Lung microvascular endothelial cell (primary cell): ENCODE results near the gene LRRC8C. TPM values are rescaled to one million over a fixed set of nuclear protein-coding genes. Genes with fewer than 3 reads are reported as not detected.
"Not testable (repeated sequence)": the region's sequence is repeated elsewhere in the genome, so short reads cannot be mapped to it uniquely, and the experiment has no call there.

ENCODE experiments used
- DNase-seq, 2 donors: peaks; one replicate each; pipeline versions ENCODE4 v3.0.0 to v3.0.0-alpha.2; 2010; ENCODE audit warnings: low read depth in 2 of 2
- total RNA-seq: library from RNA; depleted of rRNA; stranded (reverse); fragments of >200 nt; gene quantifications from 2 replicates; pipeline ENCODE4 v1.2.1, GENCODE V29; 2014

Gene LRRC8C
- total RNA-seq, 1 donor from 2014 or later, result 16.3 TPM

DNA sequence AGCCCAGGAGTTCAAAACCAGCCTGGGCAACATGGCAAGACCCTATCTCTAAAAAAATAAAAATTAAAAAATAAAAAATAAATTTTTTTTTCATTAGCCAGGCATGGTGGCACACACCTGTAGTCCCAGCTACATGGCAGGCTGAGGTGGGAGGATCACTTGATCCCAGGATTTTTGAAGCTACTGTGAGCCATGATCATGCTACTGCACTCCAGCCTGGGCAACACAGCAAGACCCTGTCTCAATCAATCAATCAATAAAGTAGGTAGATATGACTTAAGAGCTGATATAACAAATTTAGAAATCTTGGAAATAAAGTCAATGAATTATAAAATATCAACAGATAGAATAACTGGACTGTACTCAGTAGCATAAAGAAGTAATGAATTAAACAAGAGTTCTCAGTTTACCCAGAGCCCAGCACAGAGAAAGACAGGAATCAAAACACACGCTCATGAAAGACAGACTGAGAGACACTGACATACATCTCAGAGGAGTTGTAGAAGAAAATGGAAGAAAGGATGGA, 69.7 kb downstream of the LRRC8C start:
- DNase-seq, result no peak

- DNase-seq, result no peak
Observed at GRCh38 chr1:89703469-89703868, 70.5 kb downstream of the LRRC8C start.

GRCh38 chr1:89704014-89704413, 71.1 kb downstream of the LRRC8C start:
- DNase-seq, result no peak

- not testable (repeated sequence) for DNase-seq
Observed at GRCh38 chr1:89704885-89705284, 72.0 kb downstream of the LRRC8C start.

GRCh38 chr1:89705901-89706699, 73.2 kb downstream of the LRRC8C start:
- DNase-seq, result no peak

- DNase-seq, result no peak
Observed at GRCh38 chr1:89706700-89707012, 73.7 kb downstream of the LRRC8C start.

- DNase-seq, result no peak
Observed at GRCh38 chr1:89708751-89709375, 75.9 kb downstream of the LRRC8C start.

DNA sequence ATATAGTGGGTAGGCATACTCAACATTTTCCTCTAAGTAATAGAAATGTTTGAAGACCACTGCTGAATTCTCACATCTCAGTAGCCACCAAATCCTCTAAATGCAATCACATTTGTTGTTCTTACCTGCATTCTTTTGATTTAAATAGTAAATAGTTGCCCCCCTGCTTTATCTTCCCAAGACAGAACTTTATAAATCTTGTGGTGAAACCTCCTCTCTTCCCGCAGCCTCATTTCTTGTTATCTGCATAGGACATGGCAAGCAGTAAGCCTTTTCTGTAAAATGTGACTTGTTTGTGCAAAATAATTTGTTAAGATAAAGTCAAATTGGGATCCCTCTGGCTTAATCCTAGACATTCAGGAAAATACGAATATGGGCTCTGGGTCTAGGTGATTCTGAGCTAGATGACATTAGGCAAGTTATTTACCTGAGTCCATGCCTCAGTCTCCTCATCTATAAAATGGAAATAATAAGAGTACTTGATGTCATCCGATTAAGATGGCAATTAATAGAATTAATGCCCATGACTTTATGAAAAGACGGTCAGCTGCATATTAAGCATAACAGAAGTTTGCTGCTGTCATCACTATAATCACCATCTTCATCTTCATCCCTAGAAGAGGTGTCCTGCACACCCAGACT, 77.7 kb downstream of the LRRC8C start:
- DNase-seq, result no peak

DNA sequence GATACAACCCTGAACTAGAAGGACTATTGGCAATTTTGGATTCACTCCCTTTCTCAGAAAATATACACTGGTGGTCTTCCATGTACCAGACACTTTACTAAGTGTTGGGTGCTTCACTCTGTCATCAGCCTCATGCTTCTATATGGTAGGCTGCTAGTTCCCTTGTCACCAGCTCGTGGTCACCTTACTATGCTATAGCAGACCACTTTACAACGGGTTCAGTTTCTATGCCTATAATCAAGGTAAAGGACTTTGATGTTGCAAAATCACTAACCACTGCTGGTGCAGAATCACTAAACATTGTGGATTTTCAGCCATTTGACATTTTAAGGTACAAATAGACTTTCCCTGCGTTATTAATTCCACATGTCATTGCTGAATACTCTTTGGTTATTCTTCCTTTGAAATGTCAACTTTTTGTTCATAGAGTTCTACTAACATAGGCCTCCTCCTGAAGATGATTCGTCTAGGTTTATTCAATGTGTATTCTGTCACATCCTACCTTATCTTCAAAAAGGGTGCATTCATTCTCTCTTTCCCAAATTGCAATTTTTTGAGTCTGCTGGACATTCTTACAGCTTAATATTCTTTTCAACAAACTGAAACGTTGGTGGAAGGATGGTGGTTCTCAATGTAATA, 78.3 kb downstream of the LRRC8C start:
- no peak for DNase-seq

- DNase-seq, result no peak
Observed at GRCh38 chr1:89712420-89712819, 79.5 kb downstream of the LRRC8C start.

GRCh38 chr1:89715677-89716076, 82.8 kb downstream of the LRRC8C start:
- no peak for DNase-seq

DNA sequence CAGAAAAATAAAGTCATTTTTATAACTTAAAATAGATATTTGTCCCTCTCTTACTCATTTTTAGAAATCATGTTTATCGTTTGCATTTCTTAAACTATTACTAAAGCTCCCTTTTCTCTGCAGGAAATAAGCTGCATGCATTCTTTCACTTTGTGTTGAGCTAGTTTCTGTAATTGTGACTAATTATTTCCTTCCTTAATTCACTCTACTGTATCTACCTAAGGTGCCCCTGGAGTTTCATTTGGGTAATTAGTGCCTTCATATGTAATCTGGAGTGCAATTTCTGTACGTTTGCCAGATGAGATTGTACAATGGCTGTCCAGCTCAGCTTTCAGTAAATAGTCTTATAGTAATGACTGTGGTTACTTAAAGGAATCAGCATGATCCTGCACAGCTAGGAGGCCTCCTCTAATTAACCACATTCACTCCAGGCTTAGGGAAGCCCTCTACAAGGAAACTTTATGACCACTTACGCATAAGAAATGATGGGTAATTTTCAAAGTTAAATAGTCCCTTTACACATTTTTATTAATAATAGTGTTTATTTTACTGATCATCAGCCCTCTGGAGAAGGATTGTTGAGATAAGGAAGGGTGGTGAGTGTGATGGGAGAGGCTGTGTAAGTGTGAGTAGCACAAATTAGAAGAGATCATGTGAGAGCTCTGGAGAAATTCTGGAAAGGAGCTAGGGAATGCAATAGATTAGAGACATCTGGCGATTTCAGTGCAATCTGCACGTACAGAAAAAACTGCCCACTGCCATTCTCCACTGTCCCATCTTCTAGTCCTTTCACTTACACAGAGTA, 86.8 kb downstream of the LRRC8C start:
- DNase-seq, result peak; percentile 18 to 68

- no peak for DNase-seq
Observed at GRCh38 chr1:89720839-89721238, 87.9 kb downstream of the LRRC8C start.

DNA sequence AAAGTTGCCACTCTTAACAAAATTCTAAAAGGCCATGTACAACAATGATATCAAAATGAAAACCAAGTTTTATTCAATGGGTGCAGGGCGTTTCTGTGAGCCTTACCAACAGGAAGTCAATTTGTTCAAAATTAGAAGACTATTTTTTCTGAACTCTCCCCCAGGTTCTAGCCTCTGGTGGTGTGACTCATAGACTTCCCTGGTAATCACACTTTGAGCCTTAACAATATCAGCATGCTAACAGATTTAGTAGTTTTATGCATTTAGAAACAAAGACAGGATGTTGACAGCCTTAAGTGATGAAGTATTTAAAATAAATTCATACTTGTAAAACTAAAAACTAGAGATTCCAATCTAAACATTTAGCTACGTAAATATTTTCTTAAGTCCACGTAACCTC, 88.4 kb downstream of the LRRC8C start:
- peak; percentile 87 to 91 for DNase-seq

GRCh38 chr1:89723144-89723543, 90.2 kb downstream of the LRRC8C start:
- DNase-seq, result no peak

- peak; percentile 51 to 64 for DNase-seq
Observed at GRCh38 chr1:89723863-89724262, 90.9 kb downstream of the LRRC8C start.

- peak; percentile 57 to 81 for DNase-seq
Observed at GRCh38 chr1:89724369-89725010, 91.6 kb downstream of the LRRC8C start.

- DNase-seq, result peak; percentile 47 to 61
Observed at GRCh38 chr1:89725011-89725370, 92.1 kb downstream of the LRRC8C start.

GRCh38 chr1:89725631-89726030, 92.7 kb downstream of the LRRC8C start:
- DNase-seq, result no peak

DNA sequence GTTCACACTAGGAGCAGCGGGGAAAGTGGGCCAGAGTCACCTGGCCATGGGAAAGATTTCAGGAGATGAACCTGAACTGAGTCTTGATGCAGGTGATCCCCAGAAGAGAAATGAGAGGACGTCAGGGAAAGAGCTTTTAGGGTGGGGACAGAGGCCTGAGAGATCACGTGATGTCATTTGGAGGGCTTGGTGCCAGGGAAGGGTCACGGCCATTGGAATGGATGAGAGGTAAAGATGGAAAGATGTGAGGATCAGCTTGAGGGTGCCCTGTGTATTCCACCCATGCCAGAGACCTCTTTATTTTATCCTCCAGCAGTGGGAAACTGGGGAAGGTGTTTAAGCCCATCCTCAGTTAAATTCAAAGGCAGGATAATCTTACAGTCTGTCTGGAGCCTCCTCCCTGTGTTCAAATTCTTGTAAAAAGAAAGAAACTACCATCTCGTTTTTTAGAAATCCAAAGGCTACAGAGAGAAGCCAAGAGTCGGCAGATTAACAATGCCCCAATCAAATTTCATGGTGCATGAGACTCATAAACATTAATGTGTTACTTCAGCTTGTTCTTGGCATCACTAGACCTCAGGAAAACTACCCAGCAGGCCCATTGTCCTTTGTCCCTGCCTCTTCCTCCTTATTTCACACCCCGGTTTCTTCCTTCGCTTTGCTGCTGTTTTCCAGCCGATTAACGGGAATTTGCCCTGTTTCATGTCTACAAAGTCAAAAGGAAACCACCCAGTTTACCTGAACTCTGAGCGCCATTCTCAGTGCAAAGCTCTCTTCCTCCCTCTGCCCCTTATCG, 94.8 kb downstream of the LRRC8C start:
- DNase-seq, result peak in 1 of 2 donors; percentile 15
